ENCODE data around the gene NEK3.
"Not testable (repeated sequence)": the region's sequence is repeated elsewhere in the genome, so short reads cannot be mapped to it uniquely, and the experiment has no call there.

Gene NEK3

GRCh38 chr13:52159159-52159982, at the start of gene NEK3:
TSS of gene NEK3 (minus strand) at chr13:52159597. CDS start at chr13:52156191, 3,406 bp downstream.
- TF ChIP-seq CTCF (IDR thresholded peaks at IDR 0.05; ENCODE audit: control insufficient read depth, insufficient read depth, low read depth, low read length, missing control alignments): no peak
- no peak for DNase-seq (ENCODE audit: low read depth)
- H3K4me3 ChIP-seq (ENCODE audit: control insufficient read depth, low read depth, low read length): peak within 1 kb of the TSS; percentile 75

GRCh38 chr13:52208384-52208783, 49.0 kb upstream of the NEK3 start:
- not testable (repeated sequence) for H3K4me3 ChIP-seq (ENCODE audit: control insufficient read depth, low read depth, low read length); DNase-seq (ENCODE audit: low read depth)

GRCh38 chr13:52207896-52208295, 48.5 kb upstream of the NEK3 start:
- not testable (repeated sequence) for DNase-seq (ENCODE audit: low read depth); H3K4me3 ChIP-seq (ENCODE audit: control insufficient read depth, low read depth, low read length)

GRCh38 chr13:52207337-52207736, 47.9 kb upstream of the NEK3 start:
- not testable (repeated sequence) for H3K4me3 ChIP-seq (ENCODE audit: control insufficient read depth, low read depth, low read length); DNase-seq (ENCODE audit: low read depth)

- not testable (repeated sequence) for H3K4me3 ChIP-seq (ENCODE audit: control insufficient read depth, low read depth, low read length); DNase-seq (ENCODE audit: low read depth)
Measured at GRCh38 chr13:52204546-52204945, 45.1 kb upstream of the NEK3 start.

GRCh38 chr13:52203864-52204263, 44.5 kb upstream of the NEK3 start:
- DNase-seq (ENCODE audit: low read depth): peak; percentile 73
- H3K4me3 ChIP-seq (ENCODE audit: control insufficient read depth, low read depth, low read length): not testable (repeated sequence)

GRCh38 chr13:52202506-52202905, 43.1 kb upstream of the NEK3 start:
- not testable (repeated sequence) for H3K4me3 ChIP-seq (ENCODE audit: control insufficient read depth, low read depth, low read length); DNase-seq (ENCODE audit: low read depth)

- not testable (repeated sequence) for DNase-seq (ENCODE audit: low read depth); H3K4me3 ChIP-seq (ENCODE audit: control insufficient read depth, low read depth, low read length)
- peak; percentile 40 for TF ChIP-seq CTCF (IDR thresholded peaks at IDR 0.05; ENCODE audit: control insufficient read depth, insufficient read depth, low read depth, low read length, missing control alignments)
Measured at GRCh38 chr13:52201439-52202193, 42.2 kb upstream of the NEK3 start.

- TF ChIP-seq CTCF (IDR thresholded peaks at IDR 0.05; ENCODE audit: control insufficient read depth, insufficient read depth, low read depth, low read length, missing control alignments): no peak
- H3K4me3 ChIP-seq (ENCODE audit: control insufficient read depth, low read depth, low read length): peak overlapping the region; percentile 78
- DNase-seq (ENCODE audit: low read depth): no peak
Measured at GRCh38 chr13:52195401-52195837, 36.0 kb upstream of the NEK3 start.

All from AG09309 (cell line).